ENCODE results near the gene PRUNE1. TPM values are rescaled to one million over a fixed set of nuclear protein-coding genes. Genes with fewer than 3 reads are reported as not detected.

Gene PRUNE1
- polyA plus RNA-seq, 2 of the 4 experiments (the other 2 are of a cell fraction) = 11.9 to 27.5 TPM

- ATAC-seq (no peak), DNase-seq (ENCODE audit: low read depth in 1 of 2, low spot score in 1 of 2) (no peak), FAIRE-seq (no peak)
- 77% methylated on average over 6 of the region's 6 CpGs for WGBS (ENCODE audit: missing lambda C conversion rate)
- Histone ChIP-seq H3K9me3 (no peaks in the 10 kb centered on the region), H3K27ac (no peak overlapping the region), H3K4me3 (no peak overlapping the region), H3K4me2 (no peak overlapping the region), H3K4me1 (no peaks in the 10 kb centered on the region)
- TF ChIP-seq NFE2L2 (conservative IDR thresholded peaks at IDR 0.05; ENCODE audit: low read length) (no peak), JUN (IDR thresholded peaks at IDR 0.05) (no peak), ZC3H11A (IDR thresholded peaks at IDR 0.05) (no peak), RARB (CRISPR knock-in tag; IDR thresholded peaks at IDR 0.05) (no peak), MAZ (IDR thresholded peaks at IDR 0.05; ENCODE audit: borderline replicate concordance, low read depth, low read length) (no peak)
- ChIA-PET CTCF (interaction anchor here (0.6 to 4.8 kb wide), 7 partner anchors 9 to 119 kb away, joined by 3 to 14 read pairs (median 4); partner anchors contain the start of gene TNFAIP8L2), POLR2A (no interaction called here)
Measured at GRCh38 chr1:151037032-151037431, 28.8 kb downstream of the PRUNE1 start.

GRCh38 chr1:151039521-151039920 lies 31.3 kb downstream of the PRUNE1 start:
- ATAC-seq = no peak
- Histone ChIP-seq H3K4me2 (no peak overlapping the region), H3K27ac (no peak overlapping the region), H3K4me3 (no peak overlapping the region), H3K9me3 (no peaks in the 10 kb centered on the region), H3K4me1 (no peaks in the 10 kb centered on the region)
- no peak for TF ChIP-seq HDAC2 (IDR thresholded peaks at IDR 0.05)
- TF ChIP-seq FOXS1 (CRISPR knock-in tag; IDR thresholded peaks at IDR 0.05) = no peak
- no peak for TF ChIP-seq HEYL (CRISPR knock-in tag; IDR thresholded peaks at IDR 0.05)
- TF ChIP-seq CHD4 (IDR thresholded peaks at IDR 0.05; ENCODE audit: borderline replicate concordance) = no peak
- TF ChIP-seq SMC3 (IDR thresholded peaks at IDR 0.05) = no peak
- TF ChIP-seq POLR2A (IDR thresholded peaks at IDR 0.05; ENCODE audit: low read length) = no peak
- no peak for TF ChIP-seq MYC (IDR thresholded peaks at IDR 0.05; ENCODE audit: borderline replicate concordance, low read length)
- TF ChIP-seq, protein P1, sequence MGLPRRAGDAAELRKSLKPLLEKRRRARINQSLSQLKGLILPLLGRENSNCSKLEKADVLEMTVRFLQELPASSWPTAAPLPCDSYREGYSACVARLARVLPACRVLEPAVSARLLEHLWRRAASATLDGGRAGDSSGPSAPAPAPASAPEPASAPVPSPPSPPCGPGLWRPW (IDR thresholded peaks at IDR 0.05) = no peak
- TF ChIP-seq JUN (IDR thresholded peaks at IDR 0.05) = no peak
- TF ChIP-seq SREBF2 (IDR thresholded peaks at IDR 0.05) = no peak
- TF ChIP-seq CBX2 (IDR thresholded peaks at IDR 0.05; ENCODE audit: borderline replicate concordance, low read depth) = no peak
- no peak for TF ChIP-seq RFX5 (IDR thresholded peaks at IDR 0.05)
- no peak for TF ChIP-seq TP53 (CRISPR knock-in tag; IDR thresholded peaks at IDR 0.05)
- TF ChIP-seq ZC3H11A (IDR thresholded peaks at IDR 0.05) = no peak
- CTCF ChIA-PET = interaction anchor here (0.8 to 4.8 kb wide), 5 partner anchors 15 to 116 kb away, joined by 3 to 14 read pairs (median 3); partner anchors contain the start of gene MINDY1
- no peak for FAIRE-seq
- 78% methylated on average over 3 of the region's 3 CpGs for WGBS (ENCODE audit: missing lambda C conversion rate)
- no peak for DNase-seq (ENCODE audit: low read depth in 1 of 2, low spot score in 1 of 2)
- POLR2A ChIA-PET = no interaction called here

- CTCF ChIA-PET = interaction anchor here (0.7 to 2.8 kb wide), 6 partner anchors 16 to 212 kb away, joined by 3 to 14 read pairs (median 3); partner anchors contain the start of genes CDC42SE1 and MLLT11
- DNase-seq (ENCODE audit: low read depth in 1 of 2, low spot score in 1 of 2) = no peak
- H3K9me3 ChIP-seq = no peaks in the 10 kb centered on the region
- WGBS (ENCODE audit: missing lambda C conversion rate) = 93% methylated on average over 1 of the region's 1 CpG
- POLR2A ChIA-PET = interaction anchor here (0.6 kb wide), 1 partner anchor 287 kb away, joined by 4 read pairs; no protein-coding TSS in a partner anchor
- H3K4me2 ChIP-seq = no peak overlapping the region
- TF ChIP-seq, protein P1 (IDR thresholded peaks at IDR 0.05) = no peak
- TF ChIP-seq RAD21 (conservative IDR thresholded peaks at IDR 0.05 in 1 of 2, IDR thresholded peaks at IDR 0.05 in 1 of 2) (no peak), MAZ (IDR thresholded peaks at IDR 0.05; ENCODE audit: borderline replicate concordance, low read depth, low read length) (no peak), CEBPB (IDR thresholded peaks at IDR 0.05) (no peak), POLR2A (IDR thresholded peaks at IDR 0.05; ENCODE audit: low read length) (no peak), POLR2AphosphoS2 (conservative IDR thresholded peaks at IDR 0.05; ENCODE audit: low read length) (no peak), TP53 (CRISPR knock-in tag; IDR thresholded peaks at IDR 0.05) (no peak), NFE2L2 (conservative IDR thresholded peaks at IDR 0.05; ENCODE audit: low read length) (no peak), KDM5A (IDR thresholded peaks at IDR 0.05) (no peak), FOSL2 (IDR thresholded peaks at IDR 0.05) (no peak), FOSL2 (CRISPR knock-in tag; IDR thresholded peaks at IDR 0.05) (no peak), HDAC2 (IDR thresholded peaks at IDR 0.05) (no peak)
- TF ChIP-seq, protein P2, sequence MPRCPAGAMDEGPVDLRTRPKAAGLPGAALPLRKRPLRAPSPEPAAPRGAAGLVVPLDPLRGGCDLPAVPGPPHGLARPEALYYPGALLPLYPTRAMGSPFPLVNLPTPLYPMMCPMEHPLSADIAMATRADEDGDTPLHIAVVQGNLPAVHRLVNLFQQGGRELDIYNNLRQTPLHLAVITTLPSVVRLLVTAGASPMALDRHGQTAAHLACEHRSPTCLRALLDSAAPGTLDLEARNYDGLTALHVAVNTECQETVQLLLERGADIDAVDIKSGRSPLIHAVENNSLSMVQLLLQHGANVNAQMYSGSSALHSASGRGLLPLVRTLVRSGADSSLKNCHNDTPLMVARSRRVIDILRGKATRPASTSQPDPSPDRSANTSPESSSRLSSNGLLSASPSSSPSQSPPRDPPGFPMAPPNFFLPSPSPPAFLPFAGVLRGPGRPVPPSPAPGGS (IDR thresholded peaks at IDR 0.05) = no peak
- FAIRE-seq = no peak
- no peak for ATAC-seq
- peaks cover 5% of the 10 kb centered on the region; the same call in 1 of the 3 replicates for H3K4me1 ChIP-seq
- H3K27ac ChIP-seq = no peak overlapping the region
- H3K4me3 ChIP-seq = no peak overlapping the region
Measured at GRCh38 chr1:151043163-151043562, 34.9 kb downstream of the PRUNE1 start.
